Stimulated activated CD8-positive, alpha-beta memory T cell treated with anti-CD3 and anti-CD28 coated beads, Interleukin-15, amount 100 ng/mL, for 1 hour (primary cell): ENCODE data around the gene DPP4.
"Not testable (repeated sequence)": the region's sequence is repeated elsewhere in the genome, so short reads cannot be mapped to it uniquely, and the experiment has no call there.

Source experiments
- DNase-seq: peaks from one replicate; pipeline ENCODE4 v3.0.0-alpha.2; 2020; ENCODE audit warnings: low read depth

The DPP4 gene

GRCh38 chr2:161988589-161988988 is 85.4 kb downstream of the DPP4 start:
- no peak for DNase-seq

DNA sequence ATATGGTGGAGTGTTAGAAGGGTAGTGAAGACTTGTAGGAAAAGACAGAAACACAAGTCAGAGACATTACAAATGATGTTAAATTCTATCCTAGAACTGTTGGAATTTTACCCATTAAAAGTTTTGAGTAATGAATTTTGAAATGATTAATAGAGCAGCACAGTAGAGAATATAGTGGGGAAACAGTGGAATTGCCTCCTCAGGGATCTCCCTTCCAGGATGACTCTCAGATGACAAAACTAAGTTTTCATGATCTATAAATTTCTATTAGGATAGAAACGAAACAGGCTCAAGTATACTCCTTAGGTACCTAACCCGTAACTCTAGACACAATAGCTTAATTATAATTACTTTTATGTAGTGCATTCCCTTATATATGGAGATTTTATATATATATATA is 86.7 kb downstream of the DPP4 start:
- no peak for DNase-seq

- DNase-seq, result no peak
Measured at GRCh38 chr2:161983866-161984265, 90.1 kb downstream of the DPP4 start.

- DNase-seq, result no peak
Measured at GRCh38 chr2:161983331-161983651, 90.7 kb downstream of the DPP4 start.

- no peak for DNase-seq
Measured at GRCh38 chr2:161982548-161983330, 91.3 kb downstream of the DPP4 start.

GRCh38 chr2:161981679-161982250 is 92.2 kb downstream of the DPP4 start:
- no peak for DNase-seq

DNA sequence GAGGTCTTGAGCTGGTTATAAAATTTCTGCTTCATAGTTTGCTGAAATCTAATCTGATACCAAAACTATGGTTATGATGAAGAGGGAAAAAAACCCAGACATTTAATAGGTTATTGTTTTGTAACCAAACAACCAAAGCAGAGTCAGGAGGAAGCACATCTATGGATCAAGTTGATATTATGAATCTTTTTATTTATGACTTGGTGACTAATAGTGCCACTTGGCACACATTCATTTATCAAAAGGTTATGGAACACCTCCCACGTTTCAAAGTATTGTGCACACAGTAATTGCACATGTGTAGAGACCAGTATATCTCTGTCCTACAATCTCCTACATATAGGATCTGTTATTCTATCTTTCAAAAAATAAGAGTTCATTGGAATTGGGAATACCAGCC is 93.0 kb downstream of the DPP4 start:
- no peak for DNase-seq

GRCh38 chr2:161979490-161979889 is 94.5 kb downstream of the DPP4 start:
- DNase-seq, result no peak

- DNase-seq, result not testable (repeated sequence)
Measured at GRCh38 chr2:161977926-161978325, 96.1 kb downstream of the DPP4 start.

GRCh38 chr2:161976917-161977316 is 97.1 kb downstream of the DPP4 start:
- DNase-seq, result no peak

GRCh38 chr2:161976295-161976694 is 97.7 kb downstream of the DPP4 start:
- DNase-seq, result no peak

- DNase-seq, result no peak
Measured at GRCh38 chr2:161975813-161976160, 98.2 kb downstream of the DPP4 start.

GRCh38 chr2:161975062-161975812 is 98.8 kb downstream of the DPP4 start:
- DNase-seq, result no peak

DNA sequence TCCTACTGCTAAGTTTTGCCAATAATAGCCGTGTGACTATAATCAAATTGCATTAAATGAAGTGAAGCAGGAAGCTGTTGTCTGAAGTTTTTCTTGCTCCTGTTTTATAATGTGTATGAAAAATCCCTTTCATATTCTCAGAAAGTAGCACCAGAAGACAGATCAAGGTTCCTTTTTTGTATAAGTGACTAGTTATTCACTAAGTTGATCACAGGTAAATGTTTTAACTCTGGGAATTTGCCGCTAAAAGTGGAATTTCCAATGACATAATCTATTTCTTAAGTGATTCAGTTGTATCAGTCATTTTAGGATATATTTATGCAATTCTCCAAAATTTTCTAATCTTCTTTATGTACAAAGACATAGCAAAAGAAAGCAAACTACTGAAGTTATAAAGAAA is 99.6 kb downstream of the DPP4 start:
- DNase-seq, result no peak

DNA sequence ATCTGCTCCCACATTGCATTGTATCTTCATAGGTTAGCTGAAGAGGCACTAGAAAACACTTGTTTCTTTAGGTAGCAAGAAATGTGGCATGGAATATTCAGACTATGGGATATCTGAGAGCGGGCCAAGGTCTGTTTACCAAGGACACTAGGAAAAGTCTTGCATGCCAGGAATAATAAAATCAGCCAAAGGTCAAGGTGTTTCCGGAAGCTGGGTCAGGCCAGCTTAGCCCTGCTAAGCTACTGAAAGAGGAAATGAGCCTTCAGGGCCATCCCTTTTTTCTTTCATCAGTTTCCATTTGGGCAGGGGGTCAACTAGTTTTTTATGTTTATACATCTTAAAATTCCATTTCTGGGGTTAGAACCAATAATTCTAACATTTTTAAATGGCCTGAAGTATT is 101.1 kb downstream of the DPP4 start:
- DNase-seq, result no peak

DNA sequence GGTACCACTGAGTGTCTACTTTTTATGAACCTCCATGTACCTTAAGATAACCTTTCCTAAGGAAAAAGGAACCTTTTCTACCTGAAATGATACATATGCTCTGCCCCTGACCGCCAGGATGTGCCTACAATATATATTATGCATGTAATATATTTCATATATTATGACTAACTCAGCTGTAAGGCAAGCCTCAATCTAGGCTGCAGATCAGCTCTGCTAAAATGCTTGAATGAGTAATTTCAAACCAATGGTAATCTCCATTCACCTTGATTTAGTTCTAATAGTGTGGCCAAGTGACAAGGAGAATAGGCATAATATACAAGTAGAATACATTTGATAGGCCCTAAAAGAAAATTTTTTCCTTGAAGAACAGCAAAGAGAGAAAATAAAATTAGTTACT is 101.8 kb downstream of the DPP4 start:
- DNase-seq, result no peak

DNA sequence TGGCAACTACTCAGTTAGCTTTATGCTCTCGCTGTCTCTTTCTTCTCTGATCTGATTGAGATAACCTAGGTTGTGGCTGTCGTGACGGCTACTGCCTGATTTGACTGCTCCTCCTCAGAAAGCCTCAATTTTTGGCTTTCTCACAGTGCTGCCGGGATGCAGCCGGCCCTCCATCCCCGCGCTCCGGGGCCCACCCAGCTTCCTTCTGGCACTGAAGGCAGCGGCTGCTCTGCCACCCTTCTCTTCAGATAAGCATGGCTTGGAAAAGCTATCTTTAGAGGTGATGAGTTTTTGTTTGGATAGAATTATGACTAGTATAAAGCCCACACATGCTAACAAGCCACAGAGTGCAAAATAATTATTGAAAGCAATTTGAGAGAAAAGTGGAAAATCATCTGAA is 102.5 kb downstream of the DPP4 start:
- DNase-seq, result no peak

DNA sequence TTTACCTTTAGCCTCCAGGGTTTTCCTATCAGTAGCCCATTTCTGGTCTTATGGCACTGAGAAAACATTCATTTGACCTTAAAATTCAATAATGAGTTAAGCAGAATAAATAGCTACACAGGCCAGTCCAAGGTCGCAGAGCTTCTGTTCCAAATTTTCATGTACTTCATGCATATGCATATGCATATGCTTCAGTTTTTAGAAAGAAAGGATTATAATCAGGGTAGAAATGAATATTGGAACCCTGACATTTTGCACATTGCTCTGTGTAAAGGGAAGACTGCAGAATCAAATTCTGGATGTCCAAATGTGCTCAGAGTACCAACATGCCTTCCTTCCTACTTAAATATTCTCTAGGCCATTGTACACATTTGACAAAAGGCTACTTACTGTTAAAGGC is 104.9 kb downstream of the DPP4 start:
- DNase-seq, result no peak

GRCh38 chr2:161965994-161966393 is 108.0 kb downstream of the DPP4 start:
- DNase-seq, result no peak

GRCh38 chr2:161964160-161964559 is 109.9 kb downstream of the DPP4 start:
- DNase-seq, result no peak

DNA sequence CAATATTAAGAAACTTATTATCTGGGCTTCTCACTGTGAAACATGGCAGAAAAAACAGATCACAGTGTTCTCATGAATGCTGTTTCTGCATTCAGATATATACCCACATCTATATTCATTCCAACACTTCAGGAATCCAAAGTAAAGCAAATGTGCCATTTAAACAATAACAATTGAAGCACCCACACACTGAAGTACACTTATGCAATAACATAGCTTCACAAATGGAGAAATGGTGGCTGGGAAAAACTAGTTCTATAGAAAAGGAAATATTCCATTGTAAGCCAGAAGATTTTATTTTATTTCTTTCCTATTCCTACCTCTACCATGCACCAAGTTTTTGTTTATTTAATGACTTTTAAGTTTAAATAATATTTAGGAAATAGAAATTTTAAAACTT is 111.9 kb downstream of the DPP4 start:
- DNase-seq, result no peak

DNA sequence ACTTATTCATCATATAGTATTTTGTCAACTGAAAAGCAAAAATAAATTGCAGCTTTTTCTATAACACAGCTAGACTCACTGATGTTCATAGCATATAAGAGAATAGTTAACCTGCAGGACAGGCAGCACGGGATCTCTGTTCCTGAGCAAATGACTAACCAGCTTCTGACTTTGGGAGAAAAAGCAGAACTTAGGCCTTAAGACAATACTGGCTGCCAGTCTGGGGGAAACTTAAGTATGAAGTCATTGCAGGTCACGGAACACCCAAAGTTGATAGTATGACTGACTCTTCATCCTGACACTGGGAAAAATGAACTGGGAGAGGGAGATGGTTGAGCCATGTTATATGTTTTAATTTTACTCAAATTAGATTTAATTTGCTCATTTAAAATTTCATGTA is 113.0 kb downstream of the DPP4 start:
- no peak for DNase-seq

DNA sequence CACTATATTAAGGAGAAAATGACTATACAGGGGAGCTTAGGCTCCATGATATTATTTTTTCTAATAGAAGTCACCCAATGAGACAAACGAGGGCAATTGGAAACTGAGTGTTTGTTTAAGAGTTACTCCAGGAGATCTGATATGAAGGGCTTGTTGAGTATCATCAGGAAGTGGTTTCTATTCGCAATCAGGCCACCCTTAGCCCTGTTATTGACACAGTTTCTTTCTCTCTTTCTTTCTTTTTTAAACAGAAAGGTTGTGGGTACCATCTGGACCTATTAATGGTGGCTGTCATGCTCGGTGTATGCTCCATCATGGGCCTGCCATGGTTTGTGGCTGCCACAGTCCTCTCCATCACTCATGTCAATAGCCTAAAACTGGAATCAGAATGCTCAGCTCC is 117.3 kb downstream of the DPP4 start:
- DNase-seq, result no peak

DNA sequence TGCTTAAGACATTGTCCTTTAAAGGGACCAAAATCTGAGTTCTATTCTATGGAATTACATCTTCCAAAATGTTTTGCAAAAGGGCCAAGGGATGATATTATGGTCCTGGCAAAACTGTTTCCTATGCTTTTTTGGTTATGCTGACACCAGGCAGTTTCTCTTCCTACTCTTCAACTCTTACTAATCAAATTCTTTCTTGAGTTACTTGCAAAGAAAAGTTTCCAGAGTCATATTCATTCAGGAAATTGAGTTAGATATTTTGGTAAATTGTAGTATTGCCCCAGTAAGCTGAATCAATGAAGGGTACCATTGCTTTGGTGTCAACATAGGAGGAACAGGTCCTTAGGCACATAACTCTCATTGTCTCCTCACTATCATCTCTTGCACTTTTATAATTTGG is 118.8 kb downstream of the DPP4 start:
- no peak for DNase-seq
